B cell (primary cell): ENCODE data around the gene DUSP15. TPM values are rescaled to one million over a fixed set of nuclear protein-coding genes. Genes with fewer than 3 reads are reported as not detected.

Experiments used
- ATAC-seq: fragments of 200-7000 bp; cut with Tn5 transposase; one replicate; pipeline ENCODE4 v1.10.0; 2021; ENCODE audit warnings: low read depth, mild to moderate bottlenecking, moderate number of reproducible peaks, moderate library complexity
- CTCF ChIA-PET: fragments of 350-600 bp; sonication (Branson Sonifier 250); formaldehyde crosslinking; loops from one replicate; lab custom pipeline; 2021; ENCODE audit warnings: antibody characterized with exemption, inconsistent platforms; lab: Charles Lee
- POLR2A ChIA-PET: fragments of 350-600 bp; sonication (Branson Sonifier 250); formaldehyde crosslinking; loops from one replicate; lab custom pipeline; 2021; ENCODE audit warnings: antibody characterized with exemption; lab: Charles Lee
- DNase-seq: peaks from one replicate; pipeline ENCODE4 v3.0.0; 2013
- H2AFZ ChIP-seq: 2 replicates; pipeline ENCODE4 v1.6.1; 2012; ENCODE audit warnings: mild to moderate bottlenecking, low read depth, low read length; ENCODE audit not compliant: insufficient read depth, poor library complexity, severe bottlenecking
- H3K27ac ChIP-seq, 2 donors: 1 replicate in 1 of 2; 2 replicates in 1 of 2; pipeline ENCODE4 v1.5.1; 2012 to 2013; ENCODE audit warnings: low read length in 2 of 2, mild to moderate bottlenecking in 2 of 2, moderate library complexity in 1 of 2
- H3K27me3 ChIP-seq, 4 experiments: fragments of 200-600 bp in 1 of 4; sonication (generic) in 1 of 4; replicated peaks in 1 of 4; 1 replicate in 2 of 4; 2 replicates in 2 of 4; pipeline versions ENCODE4 v1.6.1 to v1.7.0; 2013 to 2016; ENCODE audit warnings: low read length in 3 of 4, mild to moderate bottlenecking in 2 of 4, mixed read lengths in 1 of 4, moderate library complexity in 1 of 4; ENCODE audit not compliant: insufficient read depth in 4 of 4, control insufficient read depth in 3 of 4; ENCODE audit errors: control extremely low read depth in 1 of 4
- H3K36me3 ChIP-seq, 2 experiments: replicated peaks in 1 of 2; 1 replicate in 1 of 2; 2 replicates in 1 of 2; pipeline versions ENCODE4 v1.6.1 to v1.7.1; 2013; ENCODE audit warnings: low read length in 1 of 2; ENCODE audit not compliant: insufficient read depth in 2 of 2, control insufficient read depth in 1 of 2; ENCODE audit errors: control extremely low read depth in 1 of 2, extremely low read depth in 1 of 2
- H3K4me1 ChIP-seq, 2 donors: fragments of 200-600 bp in 1 of 2; sonication (generic) in 1 of 2; 1 replicate in 1 of 2; 2 replicates in 1 of 2; pipeline versions ENCODE4 v1.5.1 to v1.6.1; 2013 to 2017; ENCODE audit warnings: low read length in 2 of 2; ENCODE audit not compliant: control insufficient read depth in 2 of 2, insufficient read depth in 2 of 2
- H3K4me2 ChIP-seq: replicated peaks from 2 replicates; pipeline ENCODE3; 2012; ENCODE audit warnings: mild to moderate bottlenecking, low read depth, low read length; ENCODE audit not compliant: poor library complexity, severe bottlenecking
- H3K4me3 ChIP-seq, 5 experiments: fragments of 200-600 bp in 1 of 5; sonication (generic) in 1 of 5; 1 replicate in 3 of 5; 2 replicates in 2 of 5; pipeline versions ENCODE4 v1.5.1 to v1.7.0; 2011 to 2016; ENCODE audit warnings: low read length in 4 of 5, mild to moderate bottlenecking in 4 of 5, low read depth in 2 of 5, control low read depth in 1 of 5, moderate library complexity in 1 of 5; ENCODE audit not compliant: insufficient read depth in 1 of 5; ENCODE audit errors: control extremely low read depth in 1 of 5, extremely low read depth in 1 of 5
- H3K79me2 ChIP-seq: fragments of 200-600 bp; sonication (generic); one replicate; pipeline ENCODE4 v1.6.0; 2016; ENCODE audit warnings: low read length; ENCODE audit not compliant: control insufficient read depth, insufficient read depth
- H3K9ac ChIP-seq: fragments of 200-600 bp; sonication (generic); 2 replicates; pipeline ENCODE4 v1.6.1; 2017; ENCODE audit warnings: mild to moderate bottlenecking, low read length, moderate library complexity
- H3K9me3 ChIP-seq, 3 donors: one replicate each; pipeline versions ENCODE4 v1.6.1 to v1.7.1; 2013; ENCODE audit warnings: low read length in 2 of 3; ENCODE audit not compliant: control insufficient read depth in 2 of 3, insufficient read depth in 1 of 3; ENCODE audit errors: control extremely low read depth in 1 of 3
- H4K20me1 ChIP-seq: 2 replicates; pipeline ENCODE4 v1.6.0; 2012; ENCODE audit warnings: mild to moderate bottlenecking, low read length; ENCODE audit not compliant: insufficient read depth, control insufficient read depth, poor library complexity, severe bottlenecking
- H3K27ac Mint-ChIP-seq: one replicate; pipeline ENCODE4 v1.8.0; 2021; ENCODE audit warnings: mixed read lengths
- H3K27me3 Mint-ChIP-seq: one replicate; pipeline ENCODE4 v1.8.0; 2021; ENCODE audit warnings: mixed read lengths
- H3K4me1 Mint-ChIP-seq: one replicate; pipeline ENCODE4 v1.8.0; 2021; ENCODE audit warnings: mixed read lengths
- H3K4me3 Mint-ChIP-seq: one replicate; pipeline ENCODE4 v1.8.0; 2021; ENCODE audit warnings: mixed read lengths
- H3K9me3 Mint-ChIP-seq: one replicate; pipeline ENCODE4 v1.8.0; 2022; ENCODE audit warnings: mixed read lengths; ENCODE audit not compliant: insufficient read depth
- CTCF ChIP-seq: fragments of 200-600 bp; IDR thresholded peaks from one replicate; pipeline ENCODE4 v1.8.0; 2022; ENCODE audit warnings: antibody characterized with exemption, mild to moderate bottlenecking
- EZH2 ChIP-seq: IDR thresholded peaks from 2 replicates; pipeline ENCODE4 v1.6.1; 2012; ENCODE audit warnings: borderline replicate concordance, low read depth, mild to moderate bottlenecking, moderate library complexity, low read length; ENCODE audit not compliant: insufficient read depth, poor library complexity, severe bottlenecking
- WGBS: methylation state at CpG from one replicate; pipeline ENCODE4 v1.1.5; 2013; ENCODE audit warnings: missing lambda C conversion rate; ENCODE audit not compliant: insufficient coverage; 5-methylcytosine and 5-hydroxymethylcytosine counted together
- intact Hi-C: fragments of 100-400 bp; cut with micrococcal nuclease; formaldehyde crosslinking; loops from one replicate; pipeline ENCODE4 v1.10.0; 2022
- polyA plus RNA-seq: library from polyadenylated mRNA; depleted of rRNA; stranded (reverse); fragments of >200 nt; gene quantifications from 2 replicates; pipeline ENCODE4 v1.2.3, GENCODE V29; 2012
- total RNA-seq, 2 donors: library from RNA; stranded (reverse); fragments of 120-200 nt in 1 of 2; gene quantifications; 1 replicate in 1 of 2; 2 replicates in 1 of 2; pipeline versions ENCODE4 v1.2.3 to v1.2.4, GENCODE V29; 2013 to 2022

DUSP15 gene
- total and polyA plus RNA-seq, 2 donors (not counting 1 experiment from before 2014, with no cell fraction given): 0.78 to 3.3 TPM

DNA sequence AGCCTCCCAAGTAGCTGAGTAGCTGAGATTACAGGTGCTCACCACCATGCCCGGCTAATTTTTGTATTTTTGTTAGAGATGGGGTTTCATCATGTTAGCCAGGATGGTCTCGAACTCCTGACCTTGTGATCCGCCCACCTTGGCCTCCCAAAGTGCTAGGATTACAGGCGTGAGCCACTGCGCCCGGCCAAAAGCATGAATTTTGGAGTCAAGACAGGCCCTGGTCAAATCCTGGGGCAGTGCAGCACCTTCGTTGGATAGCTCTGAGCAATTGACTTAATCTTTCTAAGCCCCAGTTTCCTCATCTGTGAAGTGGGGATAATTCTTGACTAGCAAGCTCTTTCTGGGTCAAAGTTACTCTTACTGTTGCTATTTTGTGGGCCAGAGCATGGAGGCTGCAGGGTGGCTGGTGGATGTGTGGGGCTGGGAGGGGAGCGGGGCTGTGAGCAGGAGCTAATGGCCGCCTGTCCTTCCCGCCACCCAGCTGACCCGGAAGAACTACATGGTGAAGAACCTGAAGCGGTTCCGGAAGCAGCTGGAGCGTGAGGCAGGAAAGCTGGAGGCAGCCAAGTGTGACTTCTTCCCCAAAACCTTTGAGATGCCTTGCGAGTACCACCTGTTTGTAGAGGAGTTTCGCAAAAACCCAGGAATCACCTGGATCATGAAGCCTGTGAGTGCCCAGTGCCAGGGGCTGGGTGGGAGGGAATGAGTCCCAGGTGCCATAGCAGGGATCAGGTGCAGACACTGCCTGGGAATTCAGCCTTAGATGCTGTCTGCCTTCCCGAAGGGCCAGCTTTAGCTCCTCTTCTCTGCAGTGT is 39.1 kb upstream of the DUSP15 start:
- no peaks in the 10 kb centered on the region for H3K36me3 ChIP-seq
- TF ChIP-seq EZH2 (no peak), CTCF (no peak)
- Mint-ChIP-seq H3K4me3 (no peak overlapping the region), H3K9me3 (no peaks in the 10 kb centered on the region), H3K4me1 (no peaks in the 10 kb centered on the region), H3K27ac (no peak overlapping the region), H3K27me3 (no peaks in the 10 kb centered on the region)
- no peaks in the 10 kb centered on the region for H3K9me3 ChIP-seq
- H3K27ac ChIP-seq: no peak overlapping the region
- H4K20me1 ChIP-seq: no peaks in the 10 kb centered on the region
- POLR2A ChIA-PET: no interaction called here
- DNase-seq (no peak), ATAC-seq (no peak)
- H3K79me2 ChIP-seq: no peaks in the 10 kb centered on the region
- CTCF ChIA-PET: no interaction called here
- intact Hi-C loops: no loop called here
- H3K4me3 ChIP-seq: no peak overlapping the region
- no peak overlapping the region for H3K4me2 ChIP-seq
- WGBS: 94% methylated on average over 16 of the region's 17 CpGs
- H3K27me3 ChIP-seq: no peaks in the 10 kb centered on the region
- no peaks in the 10 kb centered on the region for H3K4me1 ChIP-seq
- no peak overlapping the region for H2AFZ ChIP-seq
- no peak overlapping the region for H3K9ac ChIP-seq

- no peaks in the 10 kb centered on the region for H3K79me2 ChIP-seq
- Mint-ChIP-seq H3K9me3 (no peaks in the 10 kb centered on the region), H3K27me3 (no peaks in the 10 kb centered on the region), H3K4me1 (no peaks in the 10 kb centered on the region), H3K4me3 (no peak overlapping the region), H3K27ac (no peak overlapping the region)
- ATAC-seq: no peak
- POLR2A ChIA-PET: no interaction called here
- H3K27ac ChIP-seq: no peak overlapping the region
- DNase-seq: no peak
- CTCF ChIA-PET: no interaction called here
- intact Hi-C loops: no loop called here
- H3K27me3 ChIP-seq: no peaks in the 10 kb centered on the region
- H4K20me1 ChIP-seq: no peaks in the 10 kb centered on the region
- 89% methylated on average over 11 of the region's 11 CpGs for WGBS
- no peak overlapping the region for H3K4me3 ChIP-seq
- H3K36me3 ChIP-seq: no peaks in the 10 kb centered on the region
- no peaks in the 10 kb centered on the region for H3K9me3 ChIP-seq
- no peak overlapping the region for H2AFZ ChIP-seq
- TF ChIP-seq EZH2 (no peak), CTCF (no peak)
- no peak overlapping the region for H3K9ac ChIP-seq
- H3K4me1 ChIP-seq: no peaks in the 10 kb centered on the region
- H3K4me2 ChIP-seq: no peak overlapping the region
Observed at GRCh38 chr20:31908424-31908823, 38.1 kb upstream of the DUSP15 start.
